ENCODE data around the gene SNRNP40.
"Not testable (repeated sequence)": the region's sequence is repeated elsewhere in the genome, so short reads cannot be mapped to it uniquely, and the experiment has no call there.

SNRNP40 gene

GRCh38 chr1:31296486-31297276 is at the start of gene SNRNP40, which contains the start of gene ZCCHC17:
SNRNP40 (minus strand) TSS chr1:31296788; CDS start chr1:31296751, 37 bp downstream.
ZCCHC17 (plus strand) TSS chr1:31297032; CDS start chr1:31310099, 13,067 bp downstream.
- DNase-seq: peak; percentile 92

DNA sequence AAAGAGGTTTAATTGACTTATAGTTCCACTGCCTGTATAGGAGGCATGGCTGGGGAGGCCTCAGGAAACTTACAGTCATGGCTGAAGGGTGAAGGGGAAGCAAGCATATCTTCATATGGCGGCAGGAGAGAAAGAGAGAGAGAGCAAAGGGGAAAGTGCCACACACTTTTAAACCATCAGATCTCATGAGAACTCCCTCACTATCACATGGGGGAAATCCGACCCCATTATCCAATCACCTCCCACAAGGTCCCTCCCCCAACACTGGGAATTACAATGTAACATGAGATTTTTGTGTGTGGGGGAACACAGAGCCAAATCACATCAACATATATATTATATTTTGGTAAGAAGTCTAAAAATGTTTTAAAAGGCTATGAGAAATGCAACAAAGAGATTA is 49.0 kb upstream of the SNRNP40 start:
- DNase-seq: no peak

- no peak for DNase-seq
Measured at GRCh38 chr1:31344503-31344902, 47.9 kb upstream of the SNRNP40 start.

- DNase-seq: no peak
Measured at GRCh38 chr1:31336687-31337467, 40.3 kb upstream of the SNRNP40 start.

DNA sequence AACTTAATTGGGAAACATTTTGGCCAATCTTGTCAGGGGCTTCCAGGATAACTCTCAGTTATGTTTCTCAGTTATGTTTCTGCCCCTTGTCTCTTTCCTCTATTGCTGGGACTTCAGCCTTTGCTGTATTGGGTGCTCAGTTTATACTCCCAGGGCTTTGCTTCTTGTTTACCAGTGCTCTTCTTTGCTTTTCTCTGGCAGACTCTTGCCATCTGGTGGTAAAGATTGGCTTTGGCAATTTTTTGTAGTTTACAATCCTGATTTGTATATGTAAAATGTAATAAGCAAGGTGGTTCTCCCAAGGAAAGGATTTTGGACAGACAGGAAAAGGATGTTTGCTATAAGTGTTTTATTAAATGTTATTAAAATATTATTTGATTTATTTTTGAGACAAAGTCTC is 38.4 kb upstream of the SNRNP40 start:
- DNase-seq: no peak

DNA sequence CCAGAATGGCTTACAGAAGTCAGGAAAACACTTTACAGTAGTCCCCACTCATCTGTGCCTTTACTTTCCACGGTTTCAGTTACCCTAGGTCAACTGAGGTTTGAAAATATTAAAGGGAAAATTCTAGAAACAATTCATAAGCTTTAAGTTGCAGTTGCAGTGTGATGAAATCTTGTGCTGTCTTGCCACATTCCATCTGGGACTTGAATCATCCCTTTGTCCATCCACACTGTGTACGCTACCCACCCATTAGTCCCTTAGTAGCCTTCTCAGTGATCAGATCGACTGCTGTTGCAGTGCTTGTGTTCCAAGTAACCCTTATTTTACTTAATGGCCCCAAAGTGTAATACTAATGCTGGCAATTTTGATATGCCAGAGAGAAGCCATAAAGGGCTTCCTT is 30.8 kb upstream of the SNRNP40 start:
- no peak for DNase-seq

DNA sequence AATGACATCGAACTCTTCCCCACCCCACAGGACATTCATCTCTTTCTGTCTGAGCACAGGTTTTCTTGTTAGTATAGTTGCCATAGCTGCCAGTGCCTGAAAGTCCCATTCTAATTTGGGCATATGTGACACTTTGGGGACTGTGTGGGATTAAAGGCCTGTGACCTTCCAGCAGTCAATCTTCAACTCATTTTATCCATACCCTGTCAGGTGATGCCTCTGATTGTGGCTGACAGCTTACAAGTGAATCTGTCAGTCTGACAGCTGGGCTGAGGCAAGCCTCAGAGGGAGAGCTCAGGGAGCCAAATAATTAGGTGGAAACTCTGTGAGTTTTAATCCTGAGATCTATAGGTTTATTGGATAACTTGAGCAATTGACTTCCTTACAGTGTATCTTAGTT is 29.9 kb upstream of the SNRNP40 start:
- no peak for DNase-seq

GRCh38 chr1:31324992-31325391 is 28.4 kb upstream of the SNRNP40 start:
- DNase-seq: no peak

DNA sequence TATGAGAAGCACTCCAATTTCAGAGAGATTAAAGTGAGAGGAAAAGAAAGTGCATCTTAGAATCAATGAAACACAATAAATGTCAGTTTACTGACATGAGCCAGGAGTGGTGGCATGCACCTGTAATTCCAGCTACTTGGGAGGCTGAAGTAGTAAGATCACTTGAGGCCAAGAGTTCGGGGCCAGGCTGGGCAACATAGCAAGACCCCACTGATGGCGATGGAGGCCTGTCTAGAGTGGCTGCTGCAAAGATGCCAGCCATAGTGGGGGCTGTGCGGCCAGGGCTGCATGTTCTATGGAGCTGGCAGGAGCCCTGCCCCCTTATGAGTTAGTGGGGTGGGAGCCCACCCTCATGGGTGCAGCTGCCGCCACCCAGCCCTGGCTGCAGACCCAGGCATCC is 27.5 kb upstream of the SNRNP40 start:
- DNase-seq: no peak

DNA sequence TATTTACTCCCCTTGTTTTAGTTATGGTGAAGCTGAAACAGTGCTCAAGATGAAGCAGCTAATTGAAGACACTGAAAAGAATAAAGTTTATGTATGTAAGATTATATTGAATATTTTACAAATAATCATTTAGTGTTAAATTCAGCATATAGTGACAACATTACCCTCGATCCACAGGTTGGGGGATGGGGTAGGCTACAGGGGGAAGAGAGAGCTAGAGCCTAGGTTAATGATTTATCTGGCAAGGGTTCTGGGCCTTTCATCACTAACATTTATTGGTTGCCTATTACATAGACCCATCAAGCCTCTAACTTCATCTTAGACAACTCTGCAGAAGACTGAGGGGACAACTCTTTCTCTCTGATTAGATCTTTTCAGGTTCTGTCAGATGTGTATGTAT is 21.6 kb upstream of the SNRNP40 start:
- no peak for DNase-seq

GRCh38 chr1:31315902-31316301 is 19.3 kb upstream of the SNRNP40 start:
- no peak for DNase-seq

DNA sequence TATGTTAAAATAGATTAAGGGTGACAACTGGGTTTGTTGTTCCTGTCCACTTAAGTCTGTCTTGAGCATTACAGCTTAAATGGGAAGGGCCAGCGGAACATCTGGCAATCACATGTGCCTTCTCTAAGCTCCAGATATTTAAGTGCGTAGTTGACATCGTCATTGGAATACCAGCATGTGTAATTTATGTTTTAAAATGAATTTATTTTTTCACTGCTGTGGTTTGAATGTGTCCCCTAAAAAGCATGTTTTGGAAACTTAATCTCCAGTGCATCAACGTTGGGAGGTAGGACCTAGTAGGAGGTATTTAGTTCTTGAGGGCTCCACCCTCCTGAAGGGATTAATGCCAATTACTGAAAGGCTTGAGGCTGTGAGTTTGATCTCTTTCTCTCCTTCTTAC is 13.6 kb upstream of the SNRNP40 start:
- DNase-seq: no peak

- no peak for DNase-seq
Measured at GRCh38 chr1:31308036-31308435, 11.4 kb upstream of the SNRNP40 start.

GRCh38 chr1:31306278-31306677 is 9.7 kb upstream of the SNRNP40 start:
- DNase-seq: no peak

DNA sequence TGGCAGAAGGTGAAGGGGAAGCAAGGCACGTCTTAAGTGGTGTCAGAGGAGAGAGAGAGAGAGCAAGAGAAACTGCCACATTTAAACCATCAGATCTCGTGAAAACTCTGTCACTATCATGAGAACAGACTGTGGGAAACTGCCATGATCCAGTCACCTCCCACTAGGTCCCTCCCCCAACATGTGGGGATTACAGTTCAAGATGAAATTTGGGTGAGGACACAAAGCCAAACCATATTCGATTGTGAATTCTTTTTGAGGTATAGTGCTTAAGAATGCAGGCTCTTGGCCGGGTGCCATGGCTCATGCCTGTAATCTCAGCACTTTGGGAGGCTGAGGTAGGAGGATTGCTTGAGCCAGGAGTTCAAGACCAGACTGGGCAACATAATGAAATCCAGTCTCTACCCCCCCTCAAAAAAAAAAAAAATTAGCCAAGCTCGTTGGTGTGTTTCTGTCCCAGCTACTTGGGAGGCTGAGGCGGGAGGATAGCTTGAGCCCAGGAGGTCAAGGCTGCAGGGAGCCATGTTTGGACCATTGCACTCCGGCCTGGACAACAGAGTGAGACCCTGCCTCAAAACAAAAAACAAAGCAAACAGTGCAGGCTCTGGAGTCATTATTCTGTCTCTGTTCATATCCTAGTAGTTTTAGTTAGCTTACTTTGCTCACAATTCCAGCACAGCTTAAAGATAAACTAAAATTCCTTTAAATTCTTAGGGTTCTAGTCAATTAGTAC is 6.3 kb upstream of the SNRNP40 start:
- no peak for DNase-seq

GRCh38 chr1:31300193-31300592 is 3.6 kb upstream of the SNRNP40 start:
- no peak for DNase-seq

GRCh38 chr1:31299365-31299764 is 2.8 kb upstream of the SNRNP40 start:
- DNase-seq: no peak

GRCh38 chr1:31297277-31298247 is 974 bp upstream of the SNRNP40 start:
- DNase-seq: no peak

DNA sequence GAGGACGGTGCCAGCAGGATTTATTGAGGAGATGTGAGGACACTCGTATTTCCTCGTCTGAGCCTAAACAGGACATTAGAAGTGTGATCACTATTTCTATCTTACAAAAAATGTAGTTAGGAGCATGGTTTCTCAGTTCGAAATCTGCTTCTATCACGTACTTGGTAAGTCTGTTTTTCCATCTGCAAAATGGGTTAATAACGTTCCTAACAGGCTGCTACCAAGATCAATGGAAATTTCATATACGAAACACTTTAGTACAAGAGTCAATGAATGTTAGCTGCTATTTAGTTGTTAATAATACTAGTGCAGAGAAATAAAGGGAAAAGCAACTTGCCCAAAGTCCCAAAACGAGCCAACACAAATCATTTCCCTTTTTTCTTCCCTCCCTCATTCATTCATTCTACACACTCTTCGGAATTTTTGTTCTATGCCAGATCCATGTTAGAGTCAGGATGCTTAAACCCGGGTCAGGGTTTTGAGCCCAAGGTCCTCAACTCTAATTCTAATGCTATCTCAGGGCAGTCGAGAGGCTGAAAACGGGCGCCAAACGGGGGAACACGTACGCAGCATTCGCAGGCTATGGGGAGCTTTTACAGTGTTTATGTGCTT is 608 bp downstream of the SNRNP40 start:
- no peak for DNase-seq

DNA sequence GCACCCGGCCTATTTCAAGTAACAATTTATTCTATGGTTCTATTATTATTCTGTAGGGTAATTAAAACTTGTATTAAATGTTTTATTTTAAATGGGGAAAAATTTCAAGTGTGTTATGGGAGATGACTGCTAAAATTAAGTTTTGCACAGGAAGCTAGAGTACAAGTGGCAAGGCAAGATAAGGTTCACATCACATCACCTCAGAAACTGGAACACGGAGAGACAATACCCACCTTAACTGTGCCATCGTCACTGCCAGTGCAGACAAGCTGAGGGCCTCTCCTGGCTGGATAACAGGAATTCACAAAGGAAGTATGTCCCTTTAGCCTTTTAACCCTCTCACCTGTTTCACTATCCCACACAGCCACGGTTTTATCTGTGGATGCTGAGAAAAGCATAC is 7.6 kb downstream of the SNRNP40 start:
- no peak for DNase-seq

GRCh38 chr1:31287791-31288190 is 8.8 kb downstream of the SNRNP40 start:
- not testable (repeated sequence) for DNase-seq

DNA sequence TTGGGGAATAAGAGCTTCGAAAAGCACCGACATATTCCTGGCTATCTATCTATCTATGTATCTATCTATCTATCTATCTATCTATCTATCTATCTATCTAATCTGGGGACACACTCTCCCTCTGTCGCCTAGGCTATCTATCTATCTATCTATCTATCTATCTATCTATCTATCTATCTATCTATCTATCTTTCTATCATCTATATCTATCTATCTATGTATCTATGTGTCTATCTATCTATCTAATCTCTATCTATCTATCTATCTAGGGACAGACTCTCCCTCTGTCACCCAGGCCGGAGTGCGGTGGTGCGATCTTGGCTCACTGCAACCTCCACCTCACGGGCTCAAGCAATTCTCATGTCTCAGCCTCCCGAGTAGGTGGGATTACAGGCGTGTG is 14.2 kb downstream of the SNRNP40 start:
- not testable (repeated sequence) for DNase-seq
